WTC11 (cell line): ENCODE data around the gene B4GALT3. TPM values are rescaled to one million over a fixed set of nuclear protein-coding genes. Genes with fewer than 3 reads are reported as not detected.

ENCODE experiments used
- ATAC-seq: fragments of 200-7000 bp; cut with Tn5 transposase; 2 replicates; pipeline ENCODE4 v1.10.0; 2021; ENCODE audit warnings: mild to moderate bottlenecking, moderate library complexity
- CTCF ChIA-PET: fragments of 300-600 bp; sonication (Branson Sonifier 250); formaldehyde crosslinking; loops from one replicate; lab custom pipeline; 2021; ENCODE audit warnings: antibody characterized with exemption; lab: Charles Lee
- POLR2A ChIA-PET: fragments of 350-600 bp; sonication (Branson Sonifier 250); formaldehyde crosslinking; loops from one replicate; lab custom pipeline; 2021; ENCODE audit warnings: antibody characterized with exemption; lab: Charles Lee
- DNase-seq: peaks from one replicate; pipeline ENCODE4 v3.0.0; 2021; ENCODE audit warnings: low spot score
- H3K27ac Mint-ChIP-seq: 2 replicates; pipeline ENCODE4 v1.8.0; 2021; ENCODE audit warnings: mixed read lengths
- H3K27me3 Mint-ChIP-seq: 2 replicates; pipeline ENCODE4 v1.8.0; 2021; ENCODE audit warnings: low read depth, mild to moderate bottlenecking, moderate library complexity, mixed read lengths
- H3K36me3 Mint-ChIP-seq: 2 replicates; pipeline ENCODE4 v1.8.0; 2021; ENCODE audit warnings: mixed read lengths
- H3K4me1 Mint-ChIP-seq: 2 replicates; pipeline ENCODE4 v1.8.0; 2022; ENCODE audit warnings: mixed read lengths
- H3K4me3 Mint-ChIP-seq: 2 replicates; pipeline ENCODE4 v1.8.0; 2021; ENCODE audit warnings: mild to moderate bottlenecking, moderate library complexity, mixed read lengths
- H3K9me3 Mint-ChIP-seq: 2 replicates; pipeline ENCODE4 v1.8.0; 2021; ENCODE audit warnings: mixed read lengths
- GRHL2 ChIP-seq: fragments of 250-450 bp; sonication (Bioruptor Pico); IDR thresholded peaks from 2 replicates; pipeline ENCODE4 v1.8.0; 2022; ENCODE audit warnings: mild to moderate bottlenecking, moderate library complexity; ENCODE audit not compliant: insufficient replicate concordance, severe bottlenecking
- PRRX2 ChIP-seq: fragments of 250-450 bp; sonication (Bioruptor Pico); IDR thresholded peaks from 2 replicates; pipeline ENCODE4 v1.8.0; 2021; ENCODE audit warnings: mild to moderate bottlenecking
- RELA ChIP-seq: sonication (generic); formaldehyde crosslinking; IDR thresholded peaks from 2 replicates; pipeline ENCODE4 v1.8.1; 2022; ENCODE audit warnings: missing genetic modification reagents, mild to moderate bottlenecking, borderline replicate concordance
- SOX15 ChIP-seq: fragments of 250-450 bp; sonication (Bioruptor Pico); IDR thresholded peaks from 2 replicates; pipeline ENCODE4 v1.9.0; 2021; ENCODE audit warnings: mild to moderate bottlenecking
- SP1 ChIP-seq: sonication (generic); formaldehyde crosslinking; conservative IDR thresholded peaks from 2 replicates; pipeline ENCODE4 v1.8.1; 2022; ENCODE audit warnings: missing genetic modification reagents
- ZNF263 ChIP-seq: sonication (generic); formaldehyde crosslinking; IDR thresholded peaks from 2 replicates; pipeline ENCODE4 v1.8.1; 2022; ENCODE audit warnings: low read depth, mild to moderate bottlenecking, moderate library complexity, missing genetic modification reagents
- total RNA-seq: library from RNA; stranded (reverse); gene quantifications from 3 replicates; pipeline ENCODE4 v1.2.3, GENCODE V29; 2021
- TF ChIP-seq, protein P1 (sequence below): sonication (generic); formaldehyde crosslinking; IDR thresholded peaks from 2 replicates; pipeline ENCODE4 v1.8.0; 2023; ENCODE audit warnings: missing genetic modification reagents
- TF ChIP-seq, protein P2 (sequence below): sonication (generic); formaldehyde crosslinking; IDR thresholded peaks from 2 replicates; pipeline ENCODE4 v1.8.1; 2022; ENCODE audit warnings: low read depth, mild to moderate bottlenecking, moderate library complexity, missing genetic modification reagents, borderline replicate concordance
- TF ChIP-seq, protein P3 (sequence below): sonication (generic); formaldehyde crosslinking; IDR thresholded peaks from 2 replicates; pipeline ENCODE4 v1.8.0; 2022; ENCODE audit warnings: mild to moderate bottlenecking, missing genetic modification reagents
- TF ChIP-seq, protein P4 (sequence below): sonication (generic); formaldehyde crosslinking; IDR thresholded peaks from 2 replicates; pipeline ENCODE4 v1.8.1; 2022; ENCODE audit warnings: mild to moderate bottlenecking, moderate library complexity, missing genetic modification reagents
- TF ChIP-seq, protein P5 (sequence below): sonication (generic); formaldehyde crosslinking; IDR thresholded peaks from 2 replicates; pipeline ENCODE4 v1.8.1; 2023; ENCODE audit warnings: mild to moderate bottlenecking, missing genetic modification reagents, borderline replicate concordance
- TF ChIP-seq, protein P6 (sequence below): sonication (generic); formaldehyde crosslinking; IDR thresholded peaks from 2 replicates; pipeline ENCODE4 v1.8.0; 2023; ENCODE audit warnings: missing genetic modification reagents, mild to moderate bottlenecking, borderline replicate concordance

The B4GALT3 gene
- total RNA-seq, 1 experiment from 2014 or later: 40.1 TPM

DNA sequence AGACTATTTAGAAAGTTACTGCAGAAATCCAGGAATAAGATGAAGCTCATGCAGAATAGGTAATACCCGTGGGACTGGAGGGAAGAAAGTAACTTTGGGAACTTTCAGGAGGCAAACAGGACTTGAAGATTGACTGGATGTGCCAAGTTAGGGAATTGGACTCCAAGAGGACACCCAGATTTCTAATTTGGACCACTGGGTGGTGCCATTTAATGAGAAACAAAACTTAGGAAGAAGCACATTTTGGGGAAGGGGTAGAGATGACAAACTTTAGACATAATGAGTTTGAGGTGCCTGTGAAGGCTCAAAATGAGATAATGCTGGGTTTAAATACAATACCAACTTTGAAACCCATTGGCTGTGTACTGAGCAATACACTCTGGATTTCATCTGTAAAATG lies 3.3 kb upstream of the B4GALT3 start:
- ATAC-seq: no peak
- ChIA-PET POLR2A (no interaction called here), CTCF (interaction anchor here (0.9 to 2.5 kb wide), 3 partner anchors 11 to 259 kb away, joined by 4 to 7 read pairs (median 4); partner anchors contain the start of gene PPOX)

DNA sequence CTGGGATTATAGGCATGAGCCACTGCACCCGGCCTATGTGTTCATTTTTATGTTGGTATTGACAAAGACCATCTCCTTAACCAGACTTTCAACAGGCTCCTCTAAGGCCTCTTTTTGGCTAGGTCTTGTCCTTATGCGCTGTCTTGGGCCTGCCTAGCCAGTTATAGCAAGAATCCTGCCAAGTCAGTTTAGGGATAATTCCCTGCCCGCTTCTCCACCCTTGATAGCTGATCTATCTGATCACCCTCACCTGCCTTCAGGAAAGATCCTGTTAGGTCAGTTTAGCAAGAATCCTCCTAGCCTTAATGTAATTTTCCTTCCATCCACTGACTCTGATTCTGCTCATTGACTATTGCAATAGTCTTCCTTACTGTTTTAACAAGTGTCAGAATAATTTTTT lies 2.4 kb upstream of the B4GALT3 start:
- Mint-ChIP-seq H3K27ac (no peak overlapping the region), H3K4me1 (peaks cover 20% of the 10 kb centered on the region), H3K27me3 (no peaks in the 10 kb centered on the region; the same call in 1 of the 2 replicates), H3K4me3 (no peak overlapping the region), H3K9me3 (no peaks in the 10 kb centered on the region), H3K36me3 (peaks cover 7% of the 10 kb centered on the region)
- ATAC-seq (no peak), DNase-seq (no peak)
- ChIA-PET POLR2A (no interaction called here), CTCF (interaction anchor here (0.6 to 1.1 kb wide), 4 partner anchors 22 to 1078 kb away, joined by 3 to 6 read pairs (median 5); partner anchors contain the start of gene NDUFS2)
- TF ChIP-seq RELA (no peak), ZNF263 (CRISPR knock-in tag) (no peak), SP1 (no peak)
- TF ChIP-seq, protein P1, sequence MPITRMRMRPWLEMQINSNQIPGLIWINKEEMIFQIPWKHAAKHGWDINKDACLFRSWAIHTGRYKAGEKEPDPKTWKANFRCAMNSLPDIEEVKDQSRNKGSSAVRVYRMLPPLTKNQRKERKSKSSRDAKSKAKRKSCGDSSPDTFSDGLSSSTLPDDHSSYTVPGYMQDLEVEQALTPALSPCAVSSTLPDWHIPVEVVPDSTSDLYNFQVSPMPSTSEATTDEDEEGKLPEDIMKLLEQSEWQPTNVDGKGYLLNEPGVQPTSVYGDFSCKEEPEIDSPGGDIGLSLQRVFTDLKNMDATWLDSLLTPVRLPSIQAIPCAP (CRISPR knock-in tag): no peak
- TF ChIP-seq, protein P2, sequence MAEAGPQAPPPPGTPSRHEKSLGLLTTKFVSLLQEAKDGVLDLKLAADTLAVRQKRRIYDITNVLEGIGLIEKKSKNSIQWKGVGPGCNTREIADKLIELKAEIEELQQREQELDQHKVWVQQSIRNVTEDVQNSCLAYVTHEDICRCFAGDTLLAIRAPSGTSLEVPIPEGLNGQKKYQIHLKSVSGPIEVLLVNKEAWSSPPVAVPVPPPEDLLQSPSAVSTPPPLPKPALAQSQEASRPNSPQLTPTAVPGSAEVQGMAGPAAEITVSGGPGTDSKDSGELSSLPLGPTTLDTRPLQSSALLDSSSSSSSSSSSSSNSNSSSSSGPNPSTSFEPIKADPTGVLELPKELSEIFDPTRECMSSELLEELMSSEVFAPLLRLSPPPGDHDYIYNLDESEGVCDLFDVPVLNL (CRISPR knock-in tag): no peak
- TF ChIP-seq, protein P3, sequence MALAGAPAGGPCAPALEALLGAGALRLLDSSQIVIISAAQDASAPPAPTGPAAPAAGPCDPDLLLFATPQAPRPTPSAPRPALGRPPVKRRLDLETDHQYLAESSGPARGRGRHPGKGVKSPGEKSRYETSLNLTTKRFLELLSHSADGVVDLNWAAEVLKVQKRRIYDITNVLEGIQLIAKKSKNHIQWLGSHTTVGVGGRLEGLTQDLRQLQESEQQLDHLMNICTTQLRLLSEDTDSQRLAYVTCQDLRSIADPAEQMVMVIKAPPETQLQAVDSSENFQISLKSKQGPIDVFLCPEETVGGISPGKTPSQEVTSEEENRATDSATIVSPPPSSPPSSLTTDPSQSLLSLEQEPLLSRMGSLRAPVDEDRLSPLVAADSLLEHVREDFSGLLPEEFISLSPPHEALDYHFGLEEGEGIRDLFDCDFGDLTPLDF (CRISPR knock-in tag): no peak

More for the DNA sequence above, 3.3 kb upstream of the B4GALT3 start:
- H3K4me1 Mint-ChIP-seq: peaks cover 24% of the 10 kb centered on the region
- TF ChIP-seq PRRX2 (CRISPR knock-in tag) (no peak), SOX15 (no peak), RELA (no peak), GRHL2 (CRISPR knock-in tag) (no peak)
- TF ChIP-seq, protein P4, sequence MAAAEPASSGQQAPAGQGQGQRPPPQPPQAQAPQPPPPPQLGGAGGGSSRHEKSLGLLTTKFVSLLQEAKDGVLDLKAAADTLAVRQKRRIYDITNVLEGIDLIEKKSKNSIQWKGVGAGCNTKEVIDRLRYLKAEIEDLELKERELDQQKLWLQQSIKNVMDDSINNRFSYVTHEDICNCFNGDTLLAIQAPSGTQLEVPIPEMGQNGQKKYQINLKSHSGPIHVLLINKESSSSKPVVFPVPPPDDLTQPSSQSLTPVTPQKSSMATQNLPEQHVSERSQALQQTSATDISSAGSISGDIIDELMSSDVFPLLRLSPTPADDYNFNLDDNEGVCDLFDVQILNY: no peak
- TF ChIP-seq, protein P5, sequence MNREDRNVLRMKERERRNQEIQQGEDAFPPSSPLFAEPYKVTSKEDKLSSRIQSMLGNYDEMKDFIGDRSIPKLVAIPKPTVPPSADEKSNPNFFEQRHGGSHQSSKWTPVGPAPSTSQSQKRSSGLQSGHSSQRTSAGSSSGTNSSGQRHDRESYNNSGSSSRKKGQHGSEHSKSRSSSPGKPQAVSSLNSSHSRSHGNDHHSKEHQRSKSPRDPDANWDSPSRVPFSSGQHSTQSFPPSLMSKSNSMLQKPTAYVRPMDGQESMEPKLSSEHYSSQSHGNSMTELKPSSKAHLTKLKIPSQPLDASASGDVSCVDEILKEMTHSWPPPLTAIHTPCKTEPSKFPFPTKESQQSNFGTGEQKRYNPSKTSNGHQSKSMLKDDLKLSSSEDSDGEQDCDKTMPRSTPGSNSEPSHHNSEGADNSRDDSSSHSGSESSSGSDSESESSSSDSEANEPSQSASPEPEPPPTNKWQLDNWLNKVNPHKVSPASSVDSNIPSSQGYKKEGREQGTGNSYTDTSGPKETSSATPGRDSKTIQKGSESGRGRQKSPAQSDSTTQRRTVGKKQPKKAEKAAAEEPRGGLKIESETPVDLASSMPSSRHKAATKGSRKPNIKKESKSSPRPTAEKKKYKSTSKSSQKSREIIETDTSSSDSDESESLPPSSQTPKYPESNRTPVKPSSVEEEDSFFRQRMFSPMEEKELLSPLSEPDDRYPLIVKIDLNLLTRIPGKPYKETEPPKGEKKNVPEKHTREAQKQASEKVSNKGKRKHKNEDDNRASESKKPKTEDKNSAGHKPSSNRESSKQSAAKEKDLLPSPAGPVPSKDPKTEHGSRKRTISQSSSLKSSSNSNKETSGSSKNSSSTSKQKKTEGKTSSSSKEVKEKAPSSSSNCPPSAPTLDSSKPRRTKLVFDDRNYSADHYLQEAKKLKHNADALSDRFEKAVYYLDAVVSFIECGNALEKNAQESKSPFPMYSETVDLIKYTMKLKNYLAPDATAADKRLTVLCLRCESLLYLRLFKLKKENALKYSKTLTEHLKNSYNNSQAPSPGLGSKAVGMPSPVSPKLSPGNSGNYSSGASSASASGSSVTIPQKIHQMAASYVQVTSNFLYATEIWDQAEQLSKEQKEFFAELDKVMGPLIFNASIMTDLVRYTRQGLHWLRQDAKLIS (CRISPR knock-in tag): no peak
- TF ChIP-seq, protein P2 (CRISPR knock-in tag): no peak
- TF ChIP-seq, protein P6, sequence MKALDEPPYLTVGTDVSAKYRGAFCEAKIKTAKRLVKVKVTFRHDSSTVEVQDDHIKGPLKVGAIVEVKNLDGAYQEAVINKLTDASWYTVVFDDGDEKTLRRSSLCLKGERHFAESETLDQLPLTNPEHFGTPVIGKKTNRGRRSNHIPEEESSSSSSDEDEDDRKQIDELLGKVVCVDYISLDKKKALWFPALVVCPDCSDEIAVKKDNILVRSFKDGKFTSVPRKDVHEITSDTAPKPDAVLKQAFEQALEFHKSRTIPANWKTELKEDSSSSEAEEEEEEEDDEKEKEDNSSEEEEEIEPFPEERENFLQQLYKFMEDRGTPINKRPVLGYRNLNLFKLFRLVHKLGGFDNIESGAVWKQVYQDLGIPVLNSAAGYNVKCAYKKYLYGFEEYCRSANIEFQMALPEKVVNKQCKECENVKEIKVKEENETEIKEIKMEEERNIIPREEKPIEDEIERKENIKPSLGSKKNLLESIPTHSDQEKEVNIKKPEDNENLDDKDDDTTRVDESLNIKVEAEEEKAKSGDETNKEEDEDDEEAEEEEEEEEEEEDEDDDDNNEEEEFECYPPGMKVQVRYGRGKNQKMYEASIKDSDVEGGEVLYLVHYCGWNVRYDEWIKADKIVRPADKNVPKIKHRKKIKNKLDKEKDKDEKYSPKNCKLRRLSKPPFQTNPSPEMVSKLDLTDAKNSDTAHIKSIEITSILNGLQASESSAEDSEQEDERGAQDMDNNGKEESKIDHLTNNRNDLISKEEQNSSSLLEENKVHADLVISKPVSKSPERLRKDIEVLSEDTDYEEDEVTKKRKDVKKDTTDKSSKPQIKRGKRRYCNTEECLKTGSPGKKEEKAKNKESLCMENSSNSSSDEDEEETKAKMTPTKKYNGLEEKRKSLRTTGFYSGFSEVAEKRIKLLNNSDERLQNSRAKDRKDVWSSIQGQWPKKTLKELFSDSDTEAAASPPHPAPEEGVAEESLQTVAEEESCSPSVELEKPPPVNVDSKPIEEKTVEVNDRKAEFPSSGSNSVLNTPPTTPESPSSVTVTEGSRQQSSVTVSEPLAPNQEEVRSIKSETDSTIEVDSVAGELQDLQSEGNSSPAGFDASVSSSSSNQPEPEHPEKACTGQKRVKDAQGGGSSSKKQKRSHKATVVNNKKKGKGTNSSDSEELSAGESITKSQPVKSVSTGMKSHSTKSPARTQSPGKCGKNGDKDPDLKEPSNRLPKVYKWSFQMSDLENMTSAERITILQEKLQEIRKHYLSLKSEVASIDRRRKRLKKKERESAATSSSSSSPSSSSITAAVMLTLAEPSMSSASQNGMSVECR: no peak
- H3K9me3 Mint-ChIP-seq: no peaks in the 10 kb centered on the region
- H3K4me3 Mint-ChIP-seq: no peak overlapping the region
- H3K36me3 Mint-ChIP-seq: 0 out of 2 replicates have a peak, but pooled peaks cover under 1% of the 10 kb centered on the region
- H3K27ac Mint-ChIP-seq: no peak overlapping the region
- H3K27me3 Mint-ChIP-seq: no peaks in the 10 kb centered on the region; the same call in 1 of the 2 replicates
- DNase-seq: no peak
